HUES6 (cell line): ENCODE measurements around the gene LIFR.

Source experiments
- H3K27ac ChIP-seq: 2 replicates; pipeline ENCODE4 v1.7.0; 2013; ENCODE audit warnings: low read depth, mild to moderate bottlenecking, low read length, inconsistent platforms
- H3K27me3 ChIP-seq: 2 replicates; pipeline ENCODE4 v1.6.1; 2013; ENCODE audit warnings: low read length; ENCODE audit not compliant: control insufficient read depth, insufficient read depth
- H3K36me3 ChIP-seq: 2 replicates; pipeline ENCODE4 v1.6.1; 2013; ENCODE audit warnings: low read length; ENCODE audit not compliant: control insufficient read depth, insufficient read depth
- H3K4me1 ChIP-seq: 2 replicates; pipeline ENCODE4 v1.6.1; 2013; ENCODE audit warnings: low read length; ENCODE audit not compliant: control insufficient read depth, insufficient read depth
- H3K4me3 ChIP-seq: 2 replicates; pipeline ENCODE4 v1.5.1; 2013; ENCODE audit warnings: low read depth, low read length
- H3K9ac ChIP-seq: one replicate; pipeline ENCODE4 v1.6.1; 2013; ENCODE audit warnings: mild to moderate bottlenecking, low read length
- H3K9me3 ChIP-seq: 2 replicates; pipeline ENCODE4 v1.6.1; 2013; ENCODE audit warnings: low read depth, low read length; ENCODE audit not compliant: control insufficient read depth, insufficient read depth

Gene LIFR

DNA sequence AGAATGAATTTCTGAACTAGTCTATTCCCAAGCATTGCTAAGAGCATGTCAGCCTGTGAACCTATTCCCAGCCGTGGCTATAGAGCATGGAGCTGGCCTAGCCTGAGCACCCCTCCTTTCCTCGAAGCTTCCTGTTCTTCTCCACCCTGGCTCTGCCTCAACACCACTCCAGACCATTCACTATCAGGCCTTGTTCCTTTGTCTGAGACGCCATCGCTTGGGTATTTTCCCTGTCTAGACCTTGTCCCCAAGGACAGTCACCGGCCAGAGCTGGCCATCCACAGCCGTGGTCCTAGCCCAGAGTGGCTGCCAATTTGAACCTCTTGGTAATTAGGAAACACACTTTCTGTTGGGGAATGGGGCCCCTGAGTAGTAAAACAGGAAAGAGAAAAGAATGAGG lies 105.8 kb downstream of the LIFR start:
- H3K4me1 ChIP-seq = no peaks in the 10 kb centered on the region

DNA sequence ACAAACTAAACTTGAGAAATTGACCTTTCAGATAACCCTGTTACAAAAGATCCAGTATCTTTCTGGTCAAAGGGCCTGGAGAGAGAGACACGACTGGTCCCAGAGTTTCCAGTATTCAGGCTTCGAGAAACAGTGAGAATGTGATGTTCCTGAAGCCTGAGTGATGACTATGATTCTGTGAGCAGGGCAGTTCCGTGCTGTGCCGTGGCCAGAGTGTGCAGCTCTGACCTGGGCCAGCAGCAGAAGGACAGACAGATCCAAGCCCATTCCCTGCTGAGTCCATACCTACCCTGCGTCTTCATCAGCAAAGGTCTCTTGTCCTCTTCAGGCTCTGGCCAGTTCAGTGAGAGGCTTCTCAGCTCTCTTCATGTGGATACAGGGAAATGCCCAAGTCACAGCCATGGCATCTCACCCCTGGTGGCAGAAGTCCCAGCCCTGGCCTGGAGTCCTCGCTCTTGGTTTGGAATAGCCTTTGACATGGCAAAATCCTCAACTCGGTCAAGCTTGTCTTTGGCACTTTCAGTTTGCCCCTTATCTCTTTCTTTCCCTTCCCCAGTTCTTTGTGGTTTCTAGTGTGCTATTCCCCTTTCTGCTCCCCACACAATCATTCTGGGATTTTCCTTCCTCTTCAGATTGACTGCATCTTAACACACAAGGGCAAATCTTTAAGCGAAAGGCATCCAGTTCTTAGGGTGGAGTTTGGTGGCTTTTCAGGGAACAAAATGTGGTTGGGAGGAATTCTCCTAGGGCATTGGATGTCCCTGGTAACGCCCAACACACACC lies 107.7 kb downstream of the LIFR start:
- Histone ChIP-seq H3K27ac (no peak overlapping the region), H3K27me3 (no peaks in the 10 kb centered on the region), H3K4me1 (no peaks in the 10 kb centered on the region), H3K4me3 (no peak overlapping the region), H3K36me3 (no peaks in the 10 kb centered on the region), H3K9me3 (no peaks in the 10 kb centered on the region), H3K9ac (no peak overlapping the region)

More for the DNA sequence above, 105.8 kb downstream of the LIFR start:
- no peaks in the 10 kb centered on the region for H3K9me3 ChIP-seq
- H3K36me3 ChIP-seq = no peaks in the 10 kb centered on the region
- no peaks in the 10 kb centered on the region for H3K27me3 ChIP-seq
- H3K9ac ChIP-seq = no peak overlapping the region
- no peak overlapping the region for H3K27ac ChIP-seq
- H3K4me3 ChIP-seq = no peak overlapping the region

DNA sequence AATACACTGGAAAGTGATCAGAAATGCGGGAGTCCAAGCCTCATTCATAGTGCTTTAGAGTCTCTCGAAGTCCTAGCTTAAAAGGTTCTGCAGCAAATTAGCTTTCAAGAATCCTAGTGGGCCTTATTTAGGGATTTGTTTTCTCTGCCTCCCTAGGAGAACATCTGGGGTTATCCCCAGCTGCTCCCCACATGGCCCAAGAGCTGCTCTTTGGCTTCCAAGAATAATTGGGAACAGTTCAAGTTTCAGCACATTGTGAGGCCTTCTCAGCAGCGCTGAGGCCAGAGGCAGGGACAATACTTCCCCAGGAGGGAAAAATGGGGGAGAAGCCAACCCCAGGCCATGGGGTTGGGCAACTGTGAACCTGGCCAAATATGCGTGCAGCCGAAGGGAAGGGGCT lies 108.7 kb downstream of the LIFR start:
- no peak overlapping the region for H3K27ac ChIP-seq
- no peak overlapping the region for H3K9ac ChIP-seq
- H3K36me3 ChIP-seq = no peaks in the 10 kb centered on the region
- no peak overlapping the region for H3K4me3 ChIP-seq
- H3K9me3 ChIP-seq = no peaks in the 10 kb centered on the region
- H3K4me1 ChIP-seq = no peaks in the 10 kb centered on the region
- no peaks in the 10 kb centered on the region for H3K27me3 ChIP-seq

DNA sequence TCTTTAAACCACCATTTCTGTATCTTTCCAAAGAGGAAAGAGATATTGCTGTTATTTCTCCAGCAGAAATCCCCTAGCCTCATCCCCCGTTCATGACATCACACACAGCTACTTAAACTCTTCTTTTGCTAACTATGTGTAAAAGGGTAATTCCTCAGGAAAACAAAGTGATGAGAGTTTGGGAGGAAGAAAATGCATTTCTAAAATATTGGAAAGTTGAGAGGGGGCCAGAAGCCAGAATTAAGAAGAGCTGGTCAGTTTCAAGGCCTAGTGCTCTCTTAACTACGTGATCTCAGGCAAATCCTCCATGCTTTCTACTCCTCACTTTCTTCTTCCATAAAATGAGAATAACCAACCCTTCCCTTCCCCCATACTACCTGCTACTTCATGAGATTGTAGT lies 109.4 kb downstream of the LIFR start:
- Histone ChIP-seq H3K4me3 (no peak overlapping the region), H3K4me1 (no peaks in the 10 kb centered on the region), H3K36me3 (no peaks in the 10 kb centered on the region), H3K9me3 (no peaks in the 10 kb centered on the region), H3K9ac (no peak overlapping the region), H3K27me3 (no peaks in the 10 kb centered on the region), H3K27ac (no peak overlapping the region)

DNA sequence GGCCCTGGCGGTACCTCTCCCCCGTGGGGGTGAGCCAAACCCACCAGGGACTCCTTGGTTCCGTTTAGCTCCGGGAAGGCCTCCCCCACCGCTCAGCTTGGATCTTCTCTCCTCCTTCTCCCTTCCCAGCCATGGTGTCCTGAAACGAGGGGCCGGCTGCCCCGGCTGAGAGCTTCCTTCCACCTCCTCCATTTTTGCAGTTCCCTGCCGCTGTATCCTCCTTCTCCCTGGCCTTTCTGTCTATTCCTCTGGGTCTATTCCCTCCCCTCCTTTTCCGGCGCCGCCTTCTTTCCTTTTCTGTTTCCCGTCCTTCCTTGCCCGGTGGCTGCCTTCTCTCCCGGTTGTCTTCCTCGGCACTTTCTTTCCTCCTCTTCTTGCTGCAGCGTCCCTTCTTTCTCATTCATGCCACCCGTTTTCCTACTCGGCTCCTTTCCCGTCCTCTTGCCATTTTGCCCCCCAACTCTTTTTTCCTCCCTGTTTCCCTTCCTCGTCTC lies 110.4 kb downstream of the LIFR start:
- H3K36me3 ChIP-seq = no peaks in the 10 kb centered on the region
- no peak overlapping the region for H3K27ac ChIP-seq
- H3K4me1 ChIP-seq = no peaks in the 10 kb centered on the region
- no peak overlapping the region for H3K9ac ChIP-seq
- H3K27me3 ChIP-seq = no peaks in the 10 kb centered on the region
- no peaks in the 10 kb centered on the region for H3K9me3 ChIP-seq
- no peak overlapping the region for H3K4me3 ChIP-seq

DNA sequence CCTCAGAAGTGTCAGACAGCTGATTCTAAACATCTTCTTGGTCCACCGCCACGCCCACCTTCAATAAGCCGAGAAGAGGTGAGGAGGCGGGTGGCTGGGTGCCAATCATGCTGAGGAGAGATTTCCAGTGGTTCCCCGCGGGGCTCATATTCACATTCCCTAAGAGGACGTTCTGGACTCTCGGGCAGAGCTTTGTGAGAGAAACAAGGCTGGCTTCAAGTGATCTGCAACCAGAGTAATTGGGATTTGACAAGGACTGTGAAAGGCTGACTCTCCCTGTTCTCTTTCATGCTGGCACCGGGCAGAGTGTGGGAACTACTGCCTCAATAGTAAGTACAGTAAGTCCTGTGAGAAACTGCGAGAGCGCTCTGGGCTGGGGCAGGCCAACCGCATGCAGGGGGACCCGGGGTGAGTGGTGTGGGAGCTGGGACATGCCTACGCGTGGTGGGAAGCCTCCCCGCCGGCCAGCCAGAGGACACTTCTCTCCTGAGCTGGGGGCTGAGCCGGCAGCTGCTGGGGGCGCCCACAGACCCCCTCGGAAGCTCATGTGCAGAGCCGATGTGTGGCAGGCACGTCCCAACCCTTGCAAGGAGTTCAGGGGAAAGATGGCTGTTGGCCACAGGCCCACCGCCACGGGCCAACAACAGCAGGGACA lies 110.9 kb downstream of the LIFR start:
- no peaks in the 10 kb centered on the region for H3K4me1 ChIP-seq
- no peak overlapping the region for H3K4me3 ChIP-seq
- no peaks in the 10 kb centered on the region for H3K27me3 ChIP-seq
- no peak overlapping the region for H3K27ac ChIP-seq
- H3K9me3 ChIP-seq = no peaks in the 10 kb centered on the region
- H3K9ac ChIP-seq = no peak overlapping the region
- H3K36me3 ChIP-seq = no peaks in the 10 kb centered on the region

DNA sequence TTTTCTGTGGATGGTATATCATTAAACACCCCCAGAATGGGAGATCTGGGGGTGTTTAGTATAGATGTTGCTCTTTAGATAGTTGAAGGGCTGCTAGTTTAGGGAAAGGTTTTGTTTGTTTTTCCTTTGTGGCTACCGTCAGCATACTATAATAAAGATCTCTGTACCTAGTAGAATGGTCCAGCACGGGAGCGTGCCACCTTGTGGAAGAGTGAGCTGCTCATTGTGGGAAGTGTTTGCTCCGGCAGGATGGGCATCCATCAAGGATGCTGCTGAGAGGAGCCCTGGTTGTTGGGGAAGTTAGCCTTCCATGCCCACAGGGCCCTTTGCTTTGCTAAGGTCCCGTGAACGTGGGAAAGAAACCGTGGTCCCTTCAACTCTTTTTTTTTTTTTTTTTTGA lies 113.1 kb downstream of the LIFR start:
- Histone ChIP-seq H3K27me3 (no peaks in the 10 kb centered on the region), H3K9me3 (no peaks in the 10 kb centered on the region), H3K36me3 (no peaks in the 10 kb centered on the region), H3K4me3 (no peak overlapping the region), H3K9ac (no peak overlapping the region), H3K4me1 (no peaks in the 10 kb centered on the region), H3K27ac (no peak overlapping the region)

DNA sequence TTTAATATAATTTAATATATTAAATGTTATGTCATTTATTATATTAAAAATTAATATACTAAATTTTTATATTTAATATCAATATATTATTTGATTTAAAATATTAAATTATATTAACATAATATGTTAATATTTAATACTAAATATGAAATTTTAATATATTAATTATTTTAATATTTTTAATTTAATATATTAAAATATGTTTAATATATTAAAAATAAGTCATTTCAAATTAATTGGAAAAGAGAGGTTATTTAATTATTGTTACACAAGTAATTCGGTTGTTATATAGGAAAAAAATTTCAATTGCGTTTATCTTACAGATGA lies 114.2 kb downstream of the LIFR start:
- Histone ChIP-seq H3K27ac (no peak overlapping the region), H3K36me3 (no peaks in the 10 kb centered on the region), H3K4me1 (no peaks in the 10 kb centered on the region), H3K9me3 (no peaks in the 10 kb centered on the region), H3K4me3 (no peak overlapping the region), H3K9ac (no peak overlapping the region), H3K27me3 (no peaks in the 10 kb centered on the region)

DNA sequence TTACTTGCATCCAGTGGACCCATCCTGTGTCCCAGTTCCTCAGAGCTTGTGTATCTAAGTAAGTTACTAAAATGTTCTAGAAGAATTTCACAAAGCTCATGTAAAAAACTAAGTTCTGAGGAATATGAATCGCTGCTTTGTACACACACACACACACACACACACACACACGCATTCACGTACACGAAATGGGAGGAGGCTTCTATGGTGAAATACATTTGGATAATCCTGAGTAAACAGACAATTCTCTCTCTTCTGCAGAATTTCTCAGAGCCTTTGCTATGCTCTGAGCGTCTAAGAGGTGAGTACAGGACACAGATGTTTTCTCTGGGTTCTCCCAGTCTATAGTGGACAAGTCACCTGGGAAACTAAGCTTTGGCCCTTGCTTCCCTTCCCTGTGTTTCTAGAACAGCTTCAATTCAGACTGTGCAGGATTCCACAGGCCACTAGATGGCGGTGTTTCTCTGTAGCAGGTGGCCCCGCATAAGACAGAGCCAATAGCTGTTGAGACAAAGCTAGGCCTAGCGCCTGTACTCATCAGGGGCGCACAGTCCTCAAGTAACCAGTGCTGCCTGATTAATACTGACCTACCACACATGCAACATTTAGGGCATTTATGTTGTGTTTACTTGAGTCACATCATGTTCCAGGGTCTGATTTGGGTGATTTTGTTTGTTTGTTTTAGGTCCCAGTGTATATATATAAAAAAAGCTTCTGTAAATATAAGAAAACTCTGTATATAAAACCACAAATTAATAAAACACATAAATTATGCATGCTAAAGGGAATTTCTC lies 114.8 kb downstream of the LIFR start:
- H3K27ac ChIP-seq = no peak overlapping the region
- no peaks in the 10 kb centered on the region for H3K27me3 ChIP-seq
- H3K4me3 ChIP-seq = no peak overlapping the region
- H3K9me3 ChIP-seq = no peaks in the 10 kb centered on the region
- H3K36me3 ChIP-seq = no peaks in the 10 kb centered on the region
- no peak overlapping the region for H3K9ac ChIP-seq
- H3K4me1 ChIP-seq = peaks cover 2% of the 10 kb centered on the region; the same call in 1 of the 2 replicates

DNA sequence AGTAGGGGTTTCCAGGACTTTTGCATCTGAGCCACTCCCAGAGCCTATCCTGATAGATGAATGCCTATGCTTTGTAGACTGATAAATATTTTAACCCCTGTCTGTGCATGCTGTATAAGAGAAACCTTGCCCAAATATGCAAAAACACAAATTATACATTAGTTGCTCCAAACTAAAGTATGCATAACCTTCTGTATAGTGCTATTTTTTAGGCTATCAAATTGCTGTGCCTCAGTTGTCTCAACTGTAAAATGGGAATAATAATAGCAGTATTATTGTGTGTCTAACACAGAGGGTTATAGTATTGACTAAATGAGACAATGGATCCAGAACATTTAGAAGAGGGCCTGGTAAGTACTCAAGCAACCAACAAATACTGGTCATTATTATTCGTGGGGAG lies 117.7 kb downstream of the LIFR start:
- Histone ChIP-seq H3K27me3 (no peaks in the 10 kb centered on the region), H3K9ac (no peak overlapping the region), H3K4me1 (peaks cover 3% of the 10 kb centered on the region; the same call in 1 of the 2 replicates), H3K9me3 (no peaks in the 10 kb centered on the region), H3K4me3 (no peak overlapping the region), H3K27ac (no peak overlapping the region), H3K36me3 (no peaks in the 10 kb centered on the region)
